Measurements from ENCODE around the gene SPATA20.
A peak's percentile ranks its signal among the peaks of the same experiment; 100 is the strongest.

Gene SPATA20

GRCh38 chr17:50560185-50560824 lies 13.3 kb downstream of the SPATA20 start, which contains the start of gene CACNA1G:
Gene CACNA1G, plus strand, starts transcription at chr17:50560715. Its CDS starts 745 bp downstream, at chr17:50561460.
- H3K4me3 ChIP-seq (ENCODE audit: low read length), result peak within 1 kb of the TSS; percentile 54
- no peak within 1 kb of the TSS for H3K23ac ChIP-seq (ENCODE audit: low read length)
- no peaks in the 10 kb centered on the region for H3K79me2 ChIP-seq (ENCODE audit: control insufficient read depth, insufficient read depth, low read length)
- no peak within 1 kb of the TSS for H2BK15ac ChIP-seq (replicated peaks; ENCODE audit: low read depth)
- no peak within 1 kb of the TSS for H4K8ac ChIP-seq (ENCODE audit: low read depth, low read length)
- H3K18ac ChIP-seq (ENCODE audit: low read length), result peak within 1 kb of the TSS; percentile 72
- no CpG with 5 or more reads among the region's 56 CpGs for WGBS (ENCODE audit: extremely low coverage, insufficient coverage, low lambda C conversion rate)
- peak; percentile 97 for DNase-seq
- H3K9ac ChIP-seq (ENCODE audit: low read length), result peak within 1 kb of the TSS; percentile 74
- H3K27ac ChIP-seq (ENCODE audit: low read depth, low read length), result no peak within 1 kb of the TSS
- H3K4me1 ChIP-seq (ENCODE audit: control insufficient read depth, low read depth, low read length), result peaks cover 11% of the 10 kb centered on the region
- H3K27me3 ChIP-seq (ENCODE audit: insufficient read depth, low read length, poor library complexity), result no peaks in the 10 kb centered on the region
- H3K79me1 ChIP-seq (ENCODE audit: low read length), result no peaks in the 10 kb centered on the region
- H3K4ac ChIP-seq (ENCODE audit: low read depth, low read length), result peak within 1 kb of the TSS; percentile 38
- no peak within 1 kb of the TSS for H2BK120ac ChIP-seq (ENCODE audit: low read depth, low read length)
- no peak within 1 kb of the TSS for H2AK5ac ChIP-seq (ENCODE audit: low read length)
- no peak within 1 kb of the TSS for H4K5ac ChIP-seq (ENCODE audit: low read length)
- H2BK5ac ChIP-seq (ENCODE audit: low read length), result no peak within 1 kb of the TSS
- H3K36me3 ChIP-seq (ENCODE audit: control insufficient read depth, insufficient read depth, low read length), result no peaks in the 10 kb centered on the region
- peak within 1 kb of the TSS; percentile 93 for H3K56ac ChIP-seq (ENCODE audit: low read length)
- H3K4me2 ChIP-seq (ENCODE audit: low read length), result peak within 1 kb of the TSS; percentile 98

GRCh38 chr17:50560931-50561745 lies 14.2 kb downstream of the SPATA20 start:
- Histone ChIP-seq H3K79me1 (ENCODE audit: low read length) (no peaks in the 10 kb centered on the region), H3K9ac (ENCODE audit: low read length) (peak overlapping the region; percentile 54), H4K8ac (ENCODE audit: low read depth, low read length) (no peak overlapping the region), H3K4me2 (ENCODE audit: low read length) (peak overlapping the region; percentile 75), H3K4me3 (ENCODE audit: low read length) (peak overlapping the region; percentile 30), H3K27ac (ENCODE audit: low read depth, low read length) (no peak overlapping the region), H2AK5ac (ENCODE audit: low read length) (no peak overlapping the region), H3K4me1 (ENCODE audit: control insufficient read depth, low read depth, low read length) (peaks cover 13% of the 10 kb centered on the region), H4K5ac (ENCODE audit: low read length) (no peak overlapping the region), H3K36me3 (ENCODE audit: control insufficient read depth, insufficient read depth, low read length) (no peaks in the 10 kb centered on the region), H3K56ac (ENCODE audit: low read length) (peak overlapping the region; percentile 78), H2BK120ac (ENCODE audit: low read depth, low read length) (no peak overlapping the region), H3K23ac (ENCODE audit: low read length) (no peak overlapping the region), H3K18ac (ENCODE audit: low read length) (peak overlapping the region; percentile 72), H3K27me3 (ENCODE audit: insufficient read depth, low read length, poor library complexity) (peaks cover 3% of the 10 kb centered on the region), H2BK15ac (replicated peaks; ENCODE audit: low read depth) (no peak overlapping the region), H2BK5ac (ENCODE audit: low read length) (no peak overlapping the region), H3K4ac (ENCODE audit: low read depth, low read length) (peak overlapping the region; percentile 38), H3K79me2 (ENCODE audit: control insufficient read depth, insufficient read depth, low read length) (no peaks in the 10 kb centered on the region)
- no CpG with 5 or more reads among the region's 88 CpGs for WGBS (ENCODE audit: extremely low coverage, insufficient coverage, low lambda C conversion rate)
- no peak for DNase-seq

- no peak overlapping the region for H3K9ac ChIP-seq (ENCODE audit: low read length)
- no peak for DNase-seq
- H3K4me1 ChIP-seq (ENCODE audit: control insufficient read depth, low read depth, low read length), result peaks cover 13% of the 10 kb centered on the region
- H2BK15ac ChIP-seq (replicated peaks; ENCODE audit: low read depth), result no peak overlapping the region
- peak overlapping the region; percentile 59 for H3K4me2 ChIP-seq (ENCODE audit: low read length)
- H3K27me3 ChIP-seq (ENCODE audit: insufficient read depth, low read length, poor library complexity), result peaks cover 3% of the 10 kb centered on the region
- no peak overlapping the region for H4K8ac ChIP-seq (ENCODE audit: low read depth, low read length)
- H2BK5ac ChIP-seq (ENCODE audit: low read length), result no peak overlapping the region
- no peak overlapping the region for H4K5ac ChIP-seq (ENCODE audit: low read length)
- no peaks in the 10 kb centered on the region for H3K79me1 ChIP-seq (ENCODE audit: low read length)
- H3K4me3 ChIP-seq (ENCODE audit: low read length), result no peak overlapping the region
- no peak overlapping the region for H2BK120ac ChIP-seq (ENCODE audit: low read depth, low read length)
- H3K18ac ChIP-seq (ENCODE audit: low read length), result peak overlapping the region; percentile 72
- H3K4ac ChIP-seq (ENCODE audit: low read depth, low read length), result no peak overlapping the region
- no peaks in the 10 kb centered on the region for H3K79me2 ChIP-seq (ENCODE audit: control insufficient read depth, insufficient read depth, low read length)
- no peak overlapping the region for H3K23ac ChIP-seq (ENCODE audit: low read length)
- WGBS (ENCODE audit: extremely low coverage, insufficient coverage, low lambda C conversion rate), result no CpG with 5 or more reads among the region's 27 CpGs
- H3K36me3 ChIP-seq (ENCODE audit: control insufficient read depth, insufficient read depth, low read length), result no peaks in the 10 kb centered on the region
- H2AK5ac ChIP-seq (ENCODE audit: low read length), result no peak overlapping the region
- H3K27ac ChIP-seq (ENCODE audit: low read depth, low read length), result no peak overlapping the region
- H3K56ac ChIP-seq (ENCODE audit: low read length), result peak overlapping the region; percentile 34
Observed at GRCh38 chr17:50561746-50562141, 14.8 kb downstream of the SPATA20 start.

GRCh38 chr17:50562242-50563091 lies 15.5 kb downstream of the SPATA20 start:
- no CpG with 5 or more reads among the region's 22 CpGs for WGBS (ENCODE audit: extremely low coverage, insufficient coverage, low lambda C conversion rate)
- Histone ChIP-seq H2BK5ac (ENCODE audit: low read length) (no peak overlapping the region), H3K4ac (ENCODE audit: low read depth, low read length) (no peak overlapping the region), H3K4me3 (ENCODE audit: low read length) (no peak overlapping the region), H2AK5ac (ENCODE audit: low read length) (no peak overlapping the region), H3K18ac (ENCODE audit: low read length) (no peak overlapping the region), H3K27me3 (ENCODE audit: insufficient read depth, low read length, poor library complexity) (peaks cover 3% of the 10 kb centered on the region), H4K8ac (ENCODE audit: low read depth, low read length) (no peak overlapping the region), H3K4me1 (ENCODE audit: control insufficient read depth, low read depth, low read length) (peaks cover 13% of the 10 kb centered on the region), H3K4me2 (ENCODE audit: low read length) (peak overlapping the region; percentile 68), H3K23ac (ENCODE audit: low read length) (no peak overlapping the region), H4K5ac (ENCODE audit: low read length) (no peak overlapping the region), H3K9ac (ENCODE audit: low read length) (peak overlapping the region; percentile 24), H3K56ac (ENCODE audit: low read length) (peak overlapping the region; percentile 49), H3K79me2 (ENCODE audit: control insufficient read depth, insufficient read depth, low read length) (no peaks in the 10 kb centered on the region), H2BK120ac (ENCODE audit: low read depth, low read length) (no peak overlapping the region), H3K36me3 (ENCODE audit: control insufficient read depth, insufficient read depth, low read length) (no peaks in the 10 kb centered on the region), H3K27ac (ENCODE audit: low read depth, low read length) (no peak overlapping the region), H3K79me1 (ENCODE audit: low read length) (no peaks in the 10 kb centered on the region), H2BK15ac (replicated peaks; ENCODE audit: low read depth) (no peak overlapping the region)
- peak; percentile 50 for DNase-seq

GRCh38 chr17:50563092-50563511 lies 16.1 kb downstream of the SPATA20 start:
- no peak overlapping the region for H4K8ac ChIP-seq (ENCODE audit: low read depth, low read length)
- peaks cover 3% of the 10 kb centered on the region for H3K27me3 ChIP-seq (ENCODE audit: insufficient read depth, low read length, poor library complexity)
- no peak overlapping the region for H2BK15ac ChIP-seq (replicated peaks; ENCODE audit: low read depth)
- H3K4me1 ChIP-seq (ENCODE audit: control insufficient read depth, low read depth, low read length), result peaks cover 11% of the 10 kb centered on the region
- H2AK5ac ChIP-seq (ENCODE audit: low read length), result no peak overlapping the region
- no peak overlapping the region for H3K23ac ChIP-seq (ENCODE audit: low read length)
- H3K18ac ChIP-seq (ENCODE audit: low read length), result no peak overlapping the region
- H3K4me3 ChIP-seq (ENCODE audit: low read length), result no peak overlapping the region
- H2BK120ac ChIP-seq (ENCODE audit: low read depth, low read length), result no peak overlapping the region
- no peak overlapping the region for H3K9ac ChIP-seq (ENCODE audit: low read length)
- no peak for DNase-seq
- no CpG with 5 or more reads among the region's 4 CpGs for WGBS (ENCODE audit: extremely low coverage, insufficient coverage, low lambda C conversion rate)
- H3K36me3 ChIP-seq (ENCODE audit: control insufficient read depth, insufficient read depth, low read length), result no peaks in the 10 kb centered on the region
- no peak overlapping the region for H3K27ac ChIP-seq (ENCODE audit: low read depth, low read length)
- no peaks in the 10 kb centered on the region for H3K79me2 ChIP-seq (ENCODE audit: control insufficient read depth, insufficient read depth, low read length)
- no peak overlapping the region for H3K56ac ChIP-seq (ENCODE audit: low read length)
- no peak overlapping the region for H2BK5ac ChIP-seq (ENCODE audit: low read length)
- H3K4me2 ChIP-seq (ENCODE audit: low read length), result no peak overlapping the region
- H3K79me1 ChIP-seq (ENCODE audit: low read length), result no peaks in the 10 kb centered on the region
- no peak overlapping the region for H4K5ac ChIP-seq (ENCODE audit: low read length)
- no peak overlapping the region for H3K4ac ChIP-seq (ENCODE audit: low read depth, low read length)

Data from mesendoderm (in vitro differentiated cells).